Lower leg skin (tissue), 4 donors: ENCODE measurements around the gene NAB1. TPM values are rescaled to one million over a fixed set of nuclear protein-coding genes. Genes with fewer than 3 reads are reported as not detected.

Source experiments
- DNase-seq, 2 donors: peaks; one replicate each; pipeline ENCODE4 v3.0.0-alpha.2; 2019; ENCODE audit warnings: low spot score in 2 of 2
- H3K4me3 ChIP-seq: fragments of 200-600 bp; sonication (generic); 2 replicates; pipeline ENCODE4 v1.5.1; 2017; ENCODE audit warnings: mild to moderate bottlenecking, low read depth; ENCODE audit not compliant: poor library complexity, severe bottlenecking
- CTCF ChIP-seq, 3 donors: fragments of 450-650 bp; IDR thresholded peaks; one replicate each; pipeline ENCODE4 v1.5.1; 2016; ENCODE audit warnings: antibody characterized with exemption in 3 of 3, mild to moderate bottlenecking in 3 of 3, moderate library complexity in 2 of 3
- POLR2A ChIP-seq, 2 donors: fragments of 450-650 bp; IDR thresholded peaks; one replicate each; pipeline ENCODE4 v1.6.1; 2016 to 2017; ENCODE audit warnings: antibody characterized with exemption in 2 of 2, mild to moderate bottlenecking in 1 of 2, moderate library complexity in 1 of 2
- WGBS, 2 donors: methylation state at CpG; one replicate each; pipeline ENCODE4 v1.1.5; 2018; 5-methylcytosine and 5-hydroxymethylcytosine counted together
- intact Hi-C: fragments of 100-400 bp; cut with DNase I; formaldehyde crosslinking; loops from one replicate; pipeline ENCODE4 v1.15.0; 2023; ENCODE audit warnings: low total_unique reads
- total RNA-seq, 4 donors: library from RNA; depleted of rRNA; stranded (reverse); fragments of >200 nt; gene quantifications; one replicate each; pipeline ENCODE4 v1.1.0, GENCODE V29; 2016

Gene NAB1
- total RNA-seq, 4 donors from 2014 or later: 66.8 to 82.0 (median 75.1) TPM

GRCh38 chr2:190679813-190680591, 31.1 kb downstream of the NAB1 start:
- TF ChIP-seq CTCF (IDR thresholded peaks at IDR 0.05) (peak in 1 of 3 donors; percentile 38), POLR2A (IDR thresholded peaks at IDR 0.05) (no peak)
- peak; percentile 46 to 87 for DNase-seq
- 68 to 70% methylated on average over 12 of the region's 12 CpGs for WGBS, 2 donors
- H3K4me3 ChIP-seq: no peak overlapping the region
- intact Hi-C loops: no loop called here

DNA sequence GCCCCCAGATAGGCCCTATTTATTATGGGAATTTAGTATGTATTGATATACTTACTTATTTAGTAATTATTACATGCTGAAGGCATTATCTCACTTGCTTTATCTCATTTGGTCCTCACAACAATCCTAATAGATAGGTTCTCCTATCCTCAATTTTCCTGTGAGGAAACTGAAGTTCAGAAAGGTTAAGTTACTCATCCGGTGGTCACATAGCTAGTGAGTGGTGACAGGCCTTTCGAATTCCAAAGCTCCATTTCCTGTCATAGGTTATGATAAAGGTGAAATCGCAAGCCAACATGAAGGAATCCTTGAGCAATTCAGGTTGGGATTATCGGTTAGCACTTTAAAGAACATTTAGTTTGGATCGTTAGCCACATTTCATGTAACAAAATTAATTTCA, 33.3 kb downstream of the NAB1 start:
- TF ChIP-seq CTCF (IDR thresholded peaks at IDR 0.05) (no peak), POLR2A (IDR thresholded peaks at IDR 0.05) (no peak)
- intact Hi-C loops: no loop called here
- no peak for DNase-seq
- H3K4me3 ChIP-seq: no peak overlapping the region
- 83 to 89% methylated on average over 5 of the region's 5 CpGs for WGBS, 2 donors

DNA sequence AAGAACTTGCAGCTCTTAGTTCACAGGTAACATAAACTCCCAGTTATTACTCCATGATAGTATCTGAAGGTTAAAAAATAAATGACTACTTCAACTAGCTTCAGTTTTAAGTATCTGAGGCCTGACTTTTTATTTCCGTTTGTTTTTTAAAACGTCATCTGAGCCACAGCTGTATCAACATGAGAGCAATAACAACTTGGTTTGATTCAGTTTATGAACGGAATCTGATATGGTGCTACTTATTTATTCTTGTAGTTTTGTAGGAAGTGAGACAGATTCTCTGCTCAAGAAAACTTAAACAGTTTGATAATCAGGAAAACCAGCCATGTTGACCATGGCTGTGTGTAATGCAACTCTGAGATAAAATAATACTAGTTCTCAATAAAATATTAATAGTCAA, 34.9 kb downstream of the NAB1 start:
- no peak for DNase-seq
- TF ChIP-seq CTCF (IDR thresholded peaks at IDR 0.05) (no peak), POLR2A (IDR thresholded peaks at IDR 0.05) (no peak)
- intact Hi-C loops: no loop called here
- no peak overlapping the region for H3K4me3 ChIP-seq
- WGBS, 2 donors: 60 to 70% methylated on average over 3 of the region's 3 CpGs

- TF ChIP-seq POLR2A (IDR thresholded peaks at IDR 0.05): no peak
- TF ChIP-seq CTCF (IDR thresholded peaks at IDR 0.05): no peak
- WGBS, 2 donors: 58 to 76% methylated on average over 2 of the region's 2 CpGs
- DNase-seq: no peak
- intact Hi-C loops: no loop called here
- H3K4me3 ChIP-seq: no peak overlapping the region
These were observed 36.0 kb downstream of the NAB1 start for GRCh38 chr2:190684931-190685330.

GRCh38 chr2:190685333-190685732, 36.5 kb downstream of the NAB1 start:
- intact Hi-C loops: no loop called here
- H3K4me3 ChIP-seq: no peak overlapping the region
- no peak for DNase-seq
- TF ChIP-seq CTCF (IDR thresholded peaks at IDR 0.05): no peak
- no peak for TF ChIP-seq POLR2A (IDR thresholded peaks at IDR 0.05)
- 84 to 89% methylated on average over 3 of the region's 3 CpGs for WGBS, 2 donors
